OCI-LY1 (cell line): ENCODE results near the gene MFSD6.

Source experiments
- H2AFZ ChIP-seq: fragments of 200-600 bp; sonication (generic), shearing (Covaris generic); 2 replicates; pipeline ENCODE4 v1.6.0; 2014; ENCODE audit warnings: antibody characterized with exemption, mild to moderate bottlenecking, low read length
- H3F3A ChIP-seq: fragments of 200-600 bp; sonication (generic), shearing (Covaris generic); 2 replicates; pipeline ENCODE4 v1.6.0; 2014; ENCODE audit warnings: mild to moderate bottlenecking, antibody characterized with exemption, low read length, moderate library complexity; ENCODE audit not compliant: insufficient read depth
- H3K27ac ChIP-seq: fragments of 200-600 bp; sonication (generic); 2 replicates; pipeline ENCODE4 v1.5.1; 2014; ENCODE audit warnings: low read length, mixed run types, mild to moderate bottlenecking, low read depth; ENCODE audit not compliant: poor library complexity, severe bottlenecking
- H3K27me3 ChIP-seq: fragments of 200-600 bp; sonication (generic); 2 replicates; pipeline ENCODE4 v1.6.0; 2014; ENCODE audit warnings: antibody characterized with exemption, mild to moderate bottlenecking, low read length, moderate library complexity; ENCODE audit not compliant: insufficient read depth
- H3K36me3 ChIP-seq: fragments of 200-600 bp; sonication (generic); 2 replicates; pipeline ENCODE4 v1.6.1; 2014; ENCODE audit warnings: mild to moderate bottlenecking, antibody characterized with exemption, low read length, moderate library complexity, mixed read lengths; ENCODE audit not compliant: insufficient read depth
- H3K4me1 ChIP-seq: fragments of 200-600 bp; sonication (generic); 2 replicates; pipeline ENCODE4 v1.5.1; 2014; ENCODE audit warnings: mild to moderate bottlenecking, low read length, moderate library complexity; ENCODE audit not compliant: insufficient read depth, severe bottlenecking
- H3K4me2 ChIP-seq: fragments of 200-600 bp; sonication (generic), shearing (Covaris generic); 2 replicates; pipeline ENCODE4 v1.6.1; 2014; ENCODE audit warnings: low read length
- H3K4me3 ChIP-seq: fragments of 200-600 bp; sonication (generic); 2 replicates; pipeline ENCODE4 v1.5.1; 2014; ENCODE audit warnings: low read length, low read depth, mild to moderate bottlenecking, mixed read lengths; ENCODE audit not compliant: poor library complexity, severe bottlenecking
- H3K79me2 ChIP-seq: fragments of 200-600 bp; shearing (Covaris generic); 2 replicates; pipeline ENCODE4 v1.6.1; 2016; ENCODE audit warnings: mixed run types, low read length, mixed read lengths; ENCODE audit not compliant: insufficient read depth
- H3K9ac ChIP-seq: fragments of 200-600 bp; sonication (generic), shearing (Covaris generic); 2 replicates; pipeline ENCODE4 v1.6.1; 2014; ENCODE audit warnings: mild to moderate bottlenecking, low read length, mixed read lengths
- H3K9me2 ChIP-seq: fragments of 200-600 bp; sonication (generic), shearing (Covaris generic); 2 replicates; pipeline ENCODE4 v1.6.1; 2014; ENCODE audit warnings: low read depth, mild to moderate bottlenecking, low read length, mixed read lengths
- H3K9me3 ChIP-seq: fragments of 200-600 bp; shearing (Covaris generic); 2 replicates; pipeline ENCODE4 v1.6.1; 2014; ENCODE audit warnings: low read length, mixed read lengths
- H4K20me1 ChIP-seq: fragments of 200-600 bp; sonication (generic), shearing (Covaris generic); 2 replicates; pipeline ENCODE4 v1.6.0; 2016; ENCODE audit warnings: mild to moderate bottlenecking, low read length; ENCODE audit not compliant: insufficient read depth
- CTCF ChIP-seq: fragments of 200-600 bp; sonication (generic), shearing (Covaris generic); IDR thresholded peaks from 2 replicates; pipeline ENCODE4 v1.5.1; 2017; ENCODE audit warnings: mild to moderate bottlenecking, antibody characterized with exemption, low read length, moderate library complexity, mixed read lengths
- EZH2 ChIP-seq: fragments of 200-600 bp; sonication (generic), shearing (Covaris generic); IDR thresholded peaks from 2 replicates; pipeline ENCODE4 v1.8.0; 2017; ENCODE audit warnings: borderline replicate concordance, mixed run types, mild to moderate bottlenecking, antibody characterized with exemption, low read length, moderate library complexity, mixed read lengths

Gene MFSD6

GRCh38 chr2:190360965-190361364 lies 47.2 kb upstream of the MFSD6 start:
- Histone ChIP-seq H3K4me3 (no peak overlapping the region), H3K4me1 (no peaks in the 10 kb centered on the region), H4K20me1 (no peaks in the 10 kb centered on the region), H3K36me3 (no peaks in the 10 kb centered on the region), H3K9me3 (no peaks in the 10 kb centered on the region), H2AFZ (no peak overlapping the region), H3K4me2 (no peak overlapping the region), H3K9me2 (no peaks in the 10 kb centered on the region), H3K27me3 (no peaks in the 10 kb centered on the region), H3K79me2 (no peaks in the 10 kb centered on the region), H3K27ac (no peak overlapping the region), H3F3A (no peaks in the 10 kb centered on the region), H3K9ac (no peak overlapping the region)
- TF ChIP-seq CTCF (no peak), EZH2 (no peak)

- Histone ChIP-seq H3K27ac (no peak overlapping the region), H3K79me2 (no peaks in the 10 kb centered on the region), H4K20me1 (no peaks in the 10 kb centered on the region), H3K9me2 (no peaks in the 10 kb centered on the region), H3K4me3 (no peak overlapping the region), H3K9ac (no peak overlapping the region), H3K9me3 (no peaks in the 10 kb centered on the region), H3K36me3 (no peaks in the 10 kb centered on the region), H3K4me2 (no peak overlapping the region), H3K4me1 (no peaks in the 10 kb centered on the region), H3F3A (no peaks in the 10 kb centered on the region), H2AFZ (no peak overlapping the region), H3K27me3 (no peaks in the 10 kb centered on the region)
- TF ChIP-seq EZH2 (no peak), CTCF (no peak)
Measured at GRCh38 chr2:190361572-190361971, 46.6 kb upstream of the MFSD6 start.

- no peaks in the 10 kb centered on the region for H3F3A ChIP-seq
- no peaks in the 10 kb centered on the region for H3K9me2 ChIP-seq
- no peaks in the 10 kb centered on the region for H3K27me3 ChIP-seq
- H3K4me3 ChIP-seq, result no peak overlapping the region
- no peaks in the 10 kb centered on the region for H3K4me1 ChIP-seq
- no peak overlapping the region for H3K9ac ChIP-seq
- no peak overlapping the region for H3K27ac ChIP-seq
- H2AFZ ChIP-seq, result no peak overlapping the region
- TF ChIP-seq EZH2, result no peak
- no peak for TF ChIP-seq CTCF
- H3K36me3 ChIP-seq, result no peaks in the 10 kb centered on the region
- no peak overlapping the region for H3K4me2 ChIP-seq
- no peaks in the 10 kb centered on the region for H3K79me2 ChIP-seq
- H3K9me3 ChIP-seq, result no peaks in the 10 kb centered on the region
- H4K20me1 ChIP-seq, result no peaks in the 10 kb centered on the region
Measured at GRCh38 chr2:190362894-190363293, 45.3 kb upstream of the MFSD6 start.
